Skin of body (tissue), 2 donors: Measurements from ENCODE around the gene ALMS1. TPM values are rescaled to one million over a fixed set of nuclear protein-coding genes. Genes with fewer than 3 reads are reported as not detected.
"Not testable (repeated sequence)": the region's sequence is repeated elsewhere in the genome, so short reads cannot be mapped to it uniquely, and the experiment has no call there.

ENCODE experiments used
- DNase-seq: peaks from one replicate; lab custom pipeline; 2025; lab: John Stamatoyannopoulos, UW
- total RNA-seq: library from RNA; depleted of rRNA; stranded (reverse); fragments of >200 nt; gene quantifications from one replicate; pipeline ENCODE4 v1.2.3, GENCODE V29; 2014

Gene ALMS1, protein sequence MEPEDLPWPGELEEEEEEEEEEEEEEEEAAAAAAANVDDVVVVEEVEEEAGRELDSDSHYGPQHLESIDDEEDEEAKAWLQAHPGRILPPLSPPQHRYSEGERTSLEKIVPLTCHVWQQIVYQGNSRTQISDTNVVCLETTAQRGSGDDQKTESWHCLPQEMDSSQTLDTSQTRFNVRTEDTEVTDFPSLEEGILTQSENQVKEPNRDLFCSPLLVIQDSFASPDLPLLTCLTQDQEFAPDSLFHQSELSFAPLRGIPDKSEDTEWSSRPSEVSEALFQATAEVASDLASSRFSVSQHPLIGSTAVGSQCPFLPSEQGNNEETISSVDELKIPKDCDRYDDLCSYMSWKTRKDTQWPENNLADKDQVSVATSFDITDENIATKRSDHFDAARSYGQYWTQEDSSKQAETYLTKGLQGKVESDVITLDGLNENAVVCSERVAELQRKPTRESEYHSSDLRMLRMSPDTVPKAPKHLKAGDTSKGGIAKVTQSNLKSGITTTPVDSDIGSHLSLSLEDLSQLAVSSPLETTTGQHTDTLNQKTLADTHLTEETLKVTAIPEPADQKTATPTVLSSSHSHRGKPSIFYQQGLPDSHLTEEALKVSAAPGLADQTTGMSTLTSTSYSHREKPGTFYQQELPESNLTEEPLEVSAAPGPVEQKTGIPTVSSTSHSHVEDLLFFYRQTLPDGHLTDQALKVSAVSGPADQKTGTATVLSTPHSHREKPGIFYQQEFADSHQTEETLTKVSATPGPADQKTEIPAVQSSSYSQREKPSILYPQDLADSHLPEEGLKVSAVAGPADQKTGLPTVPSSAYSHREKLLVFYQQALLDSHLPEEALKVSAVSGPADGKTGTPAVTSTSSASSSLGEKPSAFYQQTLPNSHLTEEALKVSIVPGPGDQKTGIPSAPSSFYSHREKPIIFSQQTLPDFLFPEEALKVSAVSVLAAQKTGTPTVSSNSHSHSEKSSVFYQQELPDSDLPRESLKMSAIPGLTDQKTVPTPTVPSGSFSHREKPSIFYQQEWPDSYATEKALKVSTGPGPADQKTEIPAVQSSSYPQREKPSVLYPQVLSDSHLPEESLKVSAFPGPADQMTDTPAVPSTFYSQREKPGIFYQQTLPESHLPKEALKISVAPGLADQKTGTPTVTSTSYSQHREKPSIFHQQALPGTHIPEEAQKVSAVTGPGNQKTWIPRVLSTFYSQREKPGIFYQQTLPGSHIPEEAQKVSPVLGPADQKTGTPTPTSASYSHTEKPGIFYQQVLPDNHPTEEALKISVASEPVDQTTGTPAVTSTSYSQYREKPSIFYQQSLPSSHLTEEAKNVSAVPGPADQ (N-terminal part only)
- 30.8 TPM for total RNA-seq

DNA sequence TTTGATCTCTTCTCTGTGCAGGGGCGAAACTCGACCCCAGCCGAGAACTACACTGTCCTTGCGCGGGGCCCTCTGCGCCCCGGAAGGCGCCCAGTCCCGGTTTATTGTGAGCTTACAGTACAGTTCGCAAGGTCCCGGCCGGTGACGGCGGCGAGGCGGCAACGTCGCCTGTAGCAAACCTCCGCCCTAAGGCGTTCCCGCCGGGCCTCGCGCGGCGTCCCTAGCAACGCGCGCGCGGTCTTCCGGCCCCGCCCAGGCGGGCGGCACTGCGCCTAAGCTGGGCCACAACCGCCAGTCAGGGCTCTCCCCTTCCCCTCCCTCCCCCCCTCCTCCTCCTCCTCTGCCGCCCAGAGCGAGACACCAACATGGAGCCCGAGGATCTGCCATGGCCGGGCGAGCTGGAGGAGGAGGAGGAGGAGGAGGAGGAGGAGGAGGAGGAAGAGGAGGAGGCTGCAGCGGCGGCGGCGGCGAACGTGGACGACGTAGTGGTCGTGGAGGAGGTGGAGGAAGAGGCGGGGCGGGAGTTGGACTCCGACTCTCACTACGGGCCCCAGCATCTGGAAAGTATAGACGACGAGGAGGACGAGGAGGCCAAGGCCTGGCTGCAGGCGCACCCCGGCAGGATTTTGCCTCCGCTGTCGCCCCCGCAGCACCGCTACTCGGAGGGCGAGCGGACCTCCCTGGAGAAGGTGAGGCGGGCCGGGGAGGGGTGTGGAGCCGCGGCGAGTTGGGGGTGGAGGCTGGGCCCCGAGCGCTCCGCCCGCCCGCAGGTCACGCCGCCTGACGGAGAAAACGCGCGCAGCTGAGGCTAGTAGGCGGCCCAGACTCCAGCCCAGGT, at the start of gene ALMS1:
ALMS1 (plus strand) TSS at position 333 of the 838 bp plus-strand sequence; CDS start at position 366, 33 bp downstream.
- peak; percentile 91 for DNase-seq

DNA sequence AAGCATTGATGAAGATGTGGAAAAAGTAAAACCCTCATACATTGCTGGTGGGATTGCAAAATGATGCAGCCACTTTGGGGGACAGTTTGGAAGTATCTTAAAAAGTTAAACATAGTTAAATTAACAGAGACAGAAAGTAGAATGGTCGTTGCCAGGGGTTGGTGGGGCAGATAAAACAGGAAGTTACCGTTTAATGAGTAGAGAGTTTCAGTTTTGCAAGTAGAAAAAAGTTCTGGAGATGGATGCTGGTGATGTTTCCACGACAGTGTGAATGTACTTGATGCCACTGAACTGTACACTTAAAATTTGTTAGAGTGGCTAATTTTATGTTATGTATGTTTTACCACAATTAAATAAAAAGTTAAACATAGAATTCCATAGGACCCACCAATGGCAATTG, 47.8 kb upstream of the ALMS1 start:
- no peak for DNase-seq

DNA sequence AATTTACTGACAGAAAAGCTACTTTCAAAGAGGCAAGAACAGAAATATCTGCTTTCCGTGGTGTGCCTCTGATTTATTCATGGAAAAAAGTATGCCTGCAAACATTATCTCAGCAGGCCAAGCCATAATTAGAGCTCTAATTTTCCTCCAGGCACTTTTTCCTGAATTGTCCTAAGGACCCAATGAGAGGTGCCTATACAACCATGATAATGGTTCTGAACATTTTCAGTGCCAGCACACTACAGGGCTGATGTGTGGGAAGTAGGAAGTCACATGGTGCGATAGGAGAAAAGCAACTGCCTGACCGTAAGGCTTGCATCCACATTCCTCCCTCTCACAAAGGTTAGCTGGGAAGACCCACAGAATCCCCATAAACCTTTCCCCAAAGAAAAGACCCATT, 46.4 kb upstream of the ALMS1 start:
- no peak for DNase-seq

DNA sequence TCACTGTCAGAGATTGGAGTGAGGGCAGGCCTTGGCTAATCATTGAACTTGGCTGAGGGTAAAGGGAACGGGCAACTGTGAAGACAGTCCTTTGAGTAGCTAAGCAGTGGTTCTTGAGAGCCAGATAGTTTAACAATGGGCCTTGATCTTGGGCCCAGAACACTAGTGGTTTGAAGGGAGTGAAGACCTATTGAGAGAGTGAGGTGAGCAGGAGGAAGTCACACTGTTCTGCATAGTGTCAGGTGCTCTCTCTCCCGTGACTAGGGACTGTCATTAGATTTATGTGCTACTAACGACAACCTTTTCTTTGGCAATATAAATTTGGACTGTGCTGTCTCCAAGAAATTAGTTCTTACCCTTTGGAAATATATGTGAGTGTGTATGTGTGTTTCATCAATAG, 44.6 kb upstream of the ALMS1 start:
- no peak for DNase-seq

DNA sequence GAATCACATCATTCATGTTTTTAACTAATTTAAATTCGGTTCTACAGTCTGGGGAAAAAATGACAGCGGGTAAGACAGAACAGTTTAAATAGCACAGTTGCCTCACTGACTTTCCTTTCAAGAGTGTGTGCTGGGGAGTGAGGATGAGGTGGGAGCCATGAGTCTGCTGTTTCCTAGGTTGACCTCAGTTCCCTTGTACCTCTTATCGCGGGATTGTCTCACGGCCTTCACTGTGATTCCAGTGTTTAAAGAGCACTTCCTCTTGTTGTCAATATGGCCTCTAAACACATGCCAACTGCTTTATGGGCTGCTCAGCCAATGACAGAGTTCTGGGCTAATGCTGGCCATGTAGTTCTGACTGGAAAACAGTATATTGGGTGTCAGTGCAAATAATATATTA, 41.6 kb upstream of the ALMS1 start:
- no peak for DNase-seq

DNA sequence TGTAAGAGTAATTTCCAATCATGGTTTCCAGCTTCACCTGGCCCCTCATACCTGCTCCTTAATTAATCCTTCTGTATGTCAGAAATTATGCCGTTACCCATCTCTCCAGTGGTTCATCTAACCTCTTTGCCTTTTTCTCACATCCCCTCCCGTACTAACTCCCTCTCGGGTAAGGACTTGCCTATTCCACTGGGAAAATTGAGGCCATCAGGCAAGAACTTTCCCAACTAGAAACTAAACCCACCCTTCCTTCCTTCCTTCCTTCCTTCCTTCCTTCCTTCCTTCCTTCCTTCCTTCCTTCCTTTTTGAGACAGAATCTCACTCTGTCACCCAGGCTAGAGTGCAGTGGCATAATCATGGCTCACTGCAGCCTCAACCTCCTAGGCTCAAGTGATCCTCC, 40.9 kb upstream of the ALMS1 start:
- DNase-seq, result not testable (repeated sequence)

DNA sequence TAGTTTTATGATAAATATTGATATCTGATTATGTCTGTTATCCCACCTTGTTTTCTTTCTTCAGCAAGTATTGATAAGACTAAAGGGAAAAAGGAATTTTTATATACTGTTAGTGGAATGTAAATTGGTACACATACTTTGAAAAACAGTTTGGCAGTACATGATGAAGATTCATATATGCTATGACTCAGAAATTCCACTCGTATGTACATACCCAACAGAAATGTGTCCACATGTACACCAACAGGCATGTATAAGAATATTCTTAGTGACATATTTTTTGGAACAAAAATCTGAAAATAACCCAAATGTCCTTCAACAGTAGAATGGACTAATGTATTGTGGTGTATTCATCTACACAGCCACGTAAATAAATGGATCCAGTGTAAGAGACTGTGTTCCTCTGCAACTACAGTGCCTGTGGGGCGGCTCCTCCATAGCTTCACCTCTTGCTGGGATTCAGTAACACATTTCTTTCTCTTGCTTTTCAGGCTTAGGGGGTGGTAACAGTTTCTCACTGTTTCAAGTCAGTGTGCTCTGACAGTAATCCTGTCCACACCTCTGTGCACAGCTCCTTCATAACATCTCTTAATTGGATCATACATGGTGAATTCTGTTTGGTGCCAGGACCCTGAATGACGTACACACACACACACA, 35.5 kb upstream of the ALMS1 start:
- DNase-seq, result no peak

DNA sequence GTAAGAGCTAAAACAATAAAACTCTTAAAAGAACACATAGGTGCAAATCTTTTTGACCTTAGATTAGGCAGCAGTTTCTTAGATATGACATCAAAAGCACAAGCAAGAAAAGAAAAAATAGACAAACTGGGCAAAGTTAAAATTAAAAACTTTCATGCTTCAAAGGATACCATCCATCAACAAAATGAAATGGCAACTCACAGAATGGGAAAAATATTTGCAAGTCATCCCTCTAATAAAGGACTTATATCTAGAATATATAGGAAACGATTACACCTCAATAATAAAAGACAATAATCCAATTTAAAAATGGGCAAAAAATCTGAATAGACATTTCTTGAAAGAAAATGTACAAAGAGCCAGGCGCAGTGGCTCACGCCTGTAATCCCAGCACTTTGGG, 29.5 kb upstream of the ALMS1 start:
- no peak for DNase-seq

DNA sequence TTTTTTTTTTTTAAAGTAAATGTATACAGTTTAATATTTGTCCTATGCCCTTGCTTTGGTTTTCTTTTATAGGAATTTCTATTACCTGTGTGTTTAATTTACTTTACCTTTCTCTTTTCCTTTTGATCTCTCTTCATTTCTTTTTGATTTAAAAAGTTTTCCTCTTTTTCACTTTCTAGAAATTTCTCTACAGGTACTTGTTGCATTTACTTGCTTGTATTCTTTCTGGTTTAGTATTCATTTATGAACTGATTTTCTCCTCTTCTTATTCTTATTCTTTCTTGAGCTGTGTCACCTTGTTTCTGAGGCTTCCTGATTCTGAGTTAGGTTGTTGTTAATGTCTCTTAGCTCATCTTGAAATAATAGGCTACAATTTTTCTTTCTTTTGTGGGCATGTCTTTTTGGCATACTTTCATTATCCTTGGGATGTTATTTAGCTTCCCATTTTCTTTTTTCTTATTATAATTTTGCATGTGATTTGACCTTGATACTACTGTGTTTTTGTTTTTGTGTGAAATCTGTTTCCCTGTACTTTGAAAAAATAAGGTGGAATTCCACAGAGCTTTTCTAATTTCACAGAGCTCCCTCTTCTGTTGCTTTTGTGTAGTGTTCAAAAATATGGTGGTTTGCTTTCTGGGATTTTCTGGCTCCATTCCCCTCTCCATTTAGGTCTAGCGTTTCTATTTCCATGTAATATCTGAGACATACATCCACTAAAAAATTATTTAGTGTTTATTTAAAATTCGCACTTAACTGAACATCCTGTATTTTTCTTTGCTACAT, 25.5 kb upstream of the ALMS1 start:
- no peak for DNase-seq

DNA sequence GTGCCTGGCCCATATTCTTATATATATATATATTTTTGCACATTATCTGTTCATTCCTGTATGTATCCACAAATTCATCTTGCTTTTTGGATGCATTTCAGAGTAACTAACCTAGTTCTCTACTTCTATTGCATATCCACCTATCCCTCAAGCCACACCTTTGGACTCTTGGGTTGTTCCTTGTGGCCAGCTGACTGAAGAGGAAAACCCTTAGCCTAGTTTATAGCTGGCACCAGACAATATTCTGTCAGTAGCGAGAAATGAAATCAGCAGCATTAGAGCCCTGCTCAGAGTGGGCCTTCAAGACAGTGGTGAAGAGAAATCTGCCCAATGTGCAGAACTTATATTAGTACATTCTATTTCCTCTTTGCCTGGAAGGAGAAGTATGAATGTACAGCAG, 19.6 kb upstream of the ALMS1 start:
- DNase-seq, result no peak

DNA sequence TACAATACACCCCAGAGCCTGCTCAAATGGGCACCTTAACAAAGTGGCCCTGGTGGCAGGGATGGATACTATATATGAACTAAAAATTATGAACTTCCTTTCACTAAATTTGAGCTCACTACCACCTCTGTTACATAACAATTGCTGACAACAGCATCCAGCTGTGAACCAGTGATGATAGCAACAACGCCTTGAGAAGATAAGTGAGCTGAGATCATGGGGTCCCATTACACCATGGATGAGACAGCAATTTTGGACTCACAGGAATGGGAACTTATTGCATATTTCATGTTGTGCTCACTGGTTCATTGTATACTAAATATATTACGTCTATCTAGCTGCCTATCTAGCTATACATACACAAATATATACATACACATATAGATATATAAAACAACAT, 16.9 kb upstream of the ALMS1 start:
- DNase-seq, result no peak

DNA sequence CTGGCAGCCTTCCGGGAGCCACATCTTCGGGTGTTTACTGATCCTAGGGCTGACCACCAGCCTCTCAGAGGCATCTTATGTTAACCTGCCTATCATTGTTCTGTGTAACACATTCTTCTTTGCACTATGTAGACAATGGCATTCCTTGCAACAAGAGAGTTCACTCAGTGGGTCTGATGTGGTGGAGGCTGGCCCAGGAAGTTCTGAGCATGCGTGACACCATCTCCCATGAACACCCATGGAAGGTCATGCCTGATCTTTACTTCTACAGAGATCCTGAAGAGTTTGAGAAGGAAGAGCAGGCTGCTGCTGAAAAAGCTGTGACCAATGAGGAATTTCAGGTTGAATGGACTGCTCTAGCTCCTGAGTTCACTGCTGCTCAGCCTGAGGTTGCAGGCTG, 15.3 kb upstream of the ALMS1 start:
- no peak for DNase-seq

DNA sequence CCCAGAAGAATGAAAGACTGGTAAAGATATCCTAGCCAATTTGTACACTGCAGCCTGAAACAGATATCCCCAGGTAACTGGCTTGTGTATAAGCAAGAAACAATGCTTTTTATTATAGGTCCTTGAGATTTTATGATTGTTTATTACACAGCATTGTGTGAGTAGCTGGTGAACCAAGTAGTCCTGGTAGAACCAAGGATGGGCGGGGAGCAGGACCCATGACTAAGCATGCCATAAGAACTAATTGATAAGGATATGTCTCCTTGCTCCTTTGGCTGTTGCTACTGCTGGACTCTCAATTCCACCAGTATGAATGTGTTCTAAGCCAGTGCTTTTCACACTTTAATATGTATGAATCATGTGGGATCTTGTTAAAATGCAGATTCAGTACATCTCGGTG, 12.3 kb upstream of the ALMS1 start:
- DNase-seq, result no peak

DNA sequence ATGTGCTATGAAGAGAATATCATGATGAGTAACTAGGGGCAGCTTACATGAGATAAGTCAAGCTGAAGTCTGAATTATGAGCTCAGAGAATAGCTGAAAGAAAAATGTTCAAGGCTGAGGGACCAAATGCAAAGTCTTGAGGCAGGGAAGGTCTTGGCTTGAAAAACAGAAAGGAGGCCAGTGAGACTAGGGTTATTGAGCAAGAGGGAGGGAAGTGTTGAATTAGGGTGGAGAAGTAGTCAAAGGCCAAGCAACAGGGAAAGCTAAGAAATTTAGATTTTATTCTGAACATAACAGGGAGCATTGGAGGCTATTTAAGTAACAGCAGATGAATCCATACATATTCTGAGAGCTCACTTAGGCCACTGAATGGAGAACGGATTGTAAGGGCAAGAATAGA, 11.4 kb upstream of the ALMS1 start:
- DNase-seq, result no peak

DNA sequence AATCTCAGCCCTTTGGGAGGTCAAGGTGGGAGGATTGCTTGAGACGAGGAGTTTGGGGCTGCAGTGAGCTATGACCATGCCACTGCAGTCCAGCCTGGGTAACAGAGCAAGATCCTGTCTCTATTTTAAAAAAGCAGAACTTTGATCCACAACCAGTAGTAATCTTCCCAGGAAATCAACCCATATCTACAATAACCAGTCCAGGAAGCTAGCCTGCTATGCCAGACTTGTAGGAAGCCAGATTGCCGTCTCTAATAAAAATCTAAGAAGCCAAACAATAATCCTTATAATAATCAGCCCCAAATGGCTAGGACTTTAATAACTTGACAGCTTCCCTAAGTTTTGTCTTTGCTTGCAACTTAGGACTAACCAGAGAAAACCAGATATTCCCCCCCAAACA, 9.0 kb upstream of the ALMS1 start:
- no peak for DNase-seq

DNA sequence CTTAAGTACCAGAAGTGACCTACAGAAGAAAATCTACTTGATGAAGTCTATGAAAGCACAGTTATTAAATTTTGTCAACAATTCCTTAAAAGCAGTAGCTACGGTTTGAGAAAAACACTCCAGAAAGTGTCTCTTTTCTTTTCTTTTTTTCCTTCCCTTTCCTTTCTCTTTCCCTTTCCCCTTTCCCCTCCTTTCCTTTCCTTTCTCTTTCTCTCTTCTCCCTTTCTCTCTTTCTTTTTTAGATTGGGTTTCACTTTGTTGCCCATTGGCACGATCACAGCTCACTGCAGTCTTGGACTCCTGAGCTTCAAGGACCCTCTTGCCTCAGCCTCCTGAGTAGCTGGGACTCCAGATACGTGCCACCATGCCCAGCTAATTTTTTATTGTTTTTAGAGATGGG, 2.6 kb upstream of the ALMS1 start:
- DNase-seq, result no peak

DNA sequence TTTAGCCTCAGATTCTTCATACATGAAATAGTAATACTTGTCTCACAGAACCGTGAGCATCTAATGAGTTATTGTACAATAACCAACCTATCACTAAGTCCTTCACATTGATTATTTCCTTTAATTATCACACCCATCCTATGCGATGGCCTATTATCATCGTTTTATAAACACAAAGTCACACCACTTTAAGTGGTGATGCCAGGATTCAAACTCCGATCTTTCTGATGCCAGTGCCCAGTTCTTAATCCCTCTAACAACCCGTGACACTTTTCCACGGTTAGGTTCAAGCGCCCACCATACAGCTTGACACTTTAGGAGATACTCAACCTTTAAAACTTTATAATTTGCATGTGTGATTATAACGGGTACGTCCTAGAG, 523 bp upstream of the ALMS1 start:
- DNase-seq, result no peak

DNA sequence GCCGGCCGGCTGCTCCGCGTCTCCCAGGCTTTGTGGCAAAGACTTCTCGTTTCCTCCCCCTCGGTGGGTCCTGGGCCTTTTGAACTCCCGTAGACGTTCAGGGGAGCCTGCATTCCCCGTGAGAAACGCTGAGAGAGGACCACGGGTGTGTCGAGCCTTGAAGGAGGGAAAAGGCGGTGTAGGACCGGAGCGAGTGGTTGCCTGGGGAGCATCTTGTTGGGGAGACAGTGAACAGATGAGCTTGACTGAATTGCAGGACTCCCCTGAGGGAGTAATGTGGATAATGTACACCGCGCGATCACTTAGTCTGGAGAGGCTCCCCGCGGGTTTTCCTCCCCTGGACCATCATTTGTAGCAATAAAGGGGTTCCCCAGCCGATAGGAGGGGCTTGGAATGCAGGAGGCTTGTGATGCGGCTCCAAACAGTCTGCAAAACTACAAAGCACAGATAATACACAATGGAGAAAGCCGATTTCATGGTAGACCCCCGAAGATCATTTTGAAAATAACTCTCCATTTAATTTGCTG, 769 bp downstream of the ALMS1 start:
- peak; percentile 38 for DNase-seq
